MCF 10A (cell line): ENCODE data around the gene TUBAL3. TPM values are rescaled to one million over a fixed set of nuclear protein-coding genes. Genes with fewer than 3 reads are reported as not detected.

Experiments
- BruUV-seq: library from RNA; stranded (reverse); fragments of 400-500 nt; replicated peaks from 2 replicates; lab custom pipeline; 2021; lab: Mats Ljungman, UMichigan
- CTCF ChIA-PET: fragments of 300-600 bp; sonication (Branson Sonifier 250); formaldehyde crosslinking; extraction: SDS; loops from one replicate; lab custom pipeline; 2021; ENCODE audit warnings: antibody characterized with exemption, inconsistent platforms; lab: Yijun Ruan, JAX
- POLR2A ChIA-PET: fragments of 300-600, 350-650 bp; sonication (Branson Sonifier 250); formaldehyde crosslinking; extraction: SDS; loops from one replicate; lab custom pipeline; 2020; ENCODE audit warnings: antibody characterized with exemption, inconsistent platforms; lab: Yijun Ruan, JAX
- DNase-seq: peaks from one replicate; pipeline ENCODE4 v3.0.0-alpha.2; 2018; ENCODE audit not compliant: unreplicated experiment
- H3K27ac Mint-ChIP-seq: one replicate; pipeline ENCODE4 v1.8.0; 2022; ENCODE audit warnings: mild to moderate bottlenecking, low read depth, mixed read lengths; ENCODE audit not compliant: unreplicated experiment
- H3K27me3 Mint-ChIP-seq: one replicate; pipeline ENCODE4 v1.8.0; 2022; ENCODE audit warnings: mixed read lengths; ENCODE audit not compliant: insufficient read depth, unreplicated experiment
- H3K36me3 Mint-ChIP-seq: one replicate; pipeline ENCODE4 v1.8.0; 2022; ENCODE audit warnings: mild to moderate bottlenecking, moderate library complexity, mixed read lengths; ENCODE audit not compliant: insufficient read depth, unreplicated experiment
- H3K4me1 Mint-ChIP-seq: one replicate; pipeline ENCODE4 v1.8.0; 2022; ENCODE audit warnings: mixed read lengths; ENCODE audit not compliant: insufficient read depth, unreplicated experiment
- H3K4me3 Mint-ChIP-seq: one replicate; pipeline ENCODE4 v1.8.0; 2022; ENCODE audit warnings: mild to moderate bottlenecking, moderate library complexity, mixed read lengths; ENCODE audit not compliant: unreplicated experiment
- H3K9me3 Mint-ChIP-seq: one replicate; pipeline ENCODE4 v1.8.0; 2022; ENCODE audit warnings: mixed read lengths; ENCODE audit not compliant: unreplicated experiment
- CTCF ChIP-seq: fragments of 200-600 bp; IDR thresholded peaks from one replicate; pipeline ENCODE4 v1.8.0; 2022; ENCODE audit warnings: antibody characterized with exemption, mild to moderate bottlenecking; ENCODE audit not compliant: unreplicated experiment
- intact Hi-C: fragments of 100-400 bp; cut with micrococcal nuclease; formaldehyde crosslinking; loops from 2 replicates; pipeline ENCODE4 v1.14.1; 2022
- total RNA-seq: library from RNA; stranded (reverse); gene quantifications from 2 replicates; pipeline ENCODE4 v1.2.3, GENCODE V29; 2022

Gene TUBAL3
- total RNA-seq, 1 experiment from 2014 or later = 0.44 TPM

- Mint-ChIP-seq H3K36me3 (no peaks in the 10 kb centered on the region), H3K9me3 (no peaks in the 10 kb centered on the region), H3K27me3 (no peaks in the 10 kb centered on the region), H3K27ac (no peak overlapping the region), H3K4me1 (peaks cover 5% of the 10 kb centered on the region), H3K4me3 (no peak overlapping the region)
- CTCF ChIA-PET = interaction anchor here (1.3 kb wide), 1 partner anchor 34 kb away, joined by 4 read pairs; no protein-coding TSS in a partner anchor
- POLR2A ChIA-PET = interaction anchor here (0.6 to 1.6 kb wide), 2 partner anchors 13 to 313 kb away, joined by 4 to 5 read pairs; no protein-coding TSS in a partner anchor
- no TSS peak for BruUV-seq
- intact Hi-C loops = no loop called here
- no peak for TF ChIP-seq CTCF
- DNase-seq = no peak
Observed at GRCh38 chr10:5400468-5401240, 4.0 kb downstream of the TUBAL3 start.

GRCh38 chr10:5399332-5399731 is 5.3 kb downstream of the TUBAL3 start:
- TF ChIP-seq CTCF = no peak
- CTCF ChIA-PET = interaction anchor here (0.9 to 1.3 kb wide), 2 partner anchors 14 to 35 kb away, joined by 3 to 4 read pairs; no protein-coding TSS in a partner anchor
- intact Hi-C loops = no loop called here
- Mint-ChIP-seq H3K4me3 (no peak overlapping the region), H3K36me3 (no peaks in the 10 kb centered on the region), H3K27me3 (no peaks in the 10 kb centered on the region), H3K9me3 (no peaks in the 10 kb centered on the region), H3K27ac (no peak overlapping the region), H3K4me1 (no peaks in the 10 kb centered on the region)
- POLR2A ChIA-PET = interaction anchor here (0.8 kb wide), 1 partner anchor 9 kb away, joined by 3 read pairs; no protein-coding TSS in a partner anchor
- no peak for DNase-seq
- no TSS peak for BruUV-seq

GRCh38 chr10:5396556-5397300 is 7.9 kb downstream of the TUBAL3 start:
- Mint-ChIP-seq H3K4me3 (no peak overlapping the region), H3K9me3 (no peaks in the 10 kb centered on the region), H3K27ac (no peak overlapping the region), H3K27me3 (no peaks in the 10 kb centered on the region), H3K36me3 (no peaks in the 10 kb centered on the region), H3K4me1 (no peaks in the 10 kb centered on the region)
- DNase-seq = no peak
- intact Hi-C loops = no loop called here
- CTCF ChIA-PET = interaction anchor here (0.6 to 2.5 kb wide), 7 partner anchors 13 to 617 kb away, joined by 3 to 13 read pairs (median 4); no protein-coding TSS in a partner anchor
- TF ChIP-seq CTCF = no peak
- BruUV-seq = no TSS peak
- POLR2A ChIA-PET = interaction anchor here (0.6 to 1.1 kb wide), 4 partner anchors 11 to 291 kb away, joined by 3 to 4 read pairs (median 3); no protein-coding TSS in a partner anchor

DNA sequence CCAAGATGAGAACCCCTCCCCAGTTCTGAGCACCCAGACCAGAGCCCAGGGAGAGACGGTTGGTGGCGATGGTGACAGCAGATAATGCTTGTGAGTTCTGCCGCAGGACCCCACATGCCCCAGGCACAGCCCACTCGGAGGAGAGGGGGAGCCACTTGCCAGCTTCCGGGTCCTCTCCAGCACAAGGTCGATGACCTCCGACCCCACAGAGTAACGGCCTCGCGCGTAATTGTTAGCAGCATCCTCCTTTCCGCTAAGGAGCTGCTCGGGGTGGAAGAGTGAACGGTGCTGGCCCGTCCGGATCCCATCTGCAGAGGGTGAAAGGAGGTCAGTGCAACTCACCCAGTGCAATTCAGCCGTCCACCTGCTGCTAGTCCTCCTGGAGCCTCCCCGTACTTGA is 9.5 kb downstream of the TUBAL3 start:
- no peaks in the 10 kb centered on the region for H3K27me3 Mint-ChIP-seq
- H3K4me3 Mint-ChIP-seq = no peak overlapping the region
- ChIA-PET CTCF (no interaction called here), POLR2A (no interaction called here)
- intact Hi-C loops = no loop called here
- H3K27ac Mint-ChIP-seq = no peak overlapping the region
- DNase-seq = no peak
- no peaks in the 10 kb centered on the region for H3K9me3 Mint-ChIP-seq
- H3K36me3 Mint-ChIP-seq = no peaks in the 10 kb centered on the region
- no peaks in the 10 kb centered on the region for H3K4me1 Mint-ChIP-seq
- BruUV-seq = no TSS peak
- TF ChIP-seq CTCF = no peak
